ENCODE measurements around the gene RANBP3.

DNA sequence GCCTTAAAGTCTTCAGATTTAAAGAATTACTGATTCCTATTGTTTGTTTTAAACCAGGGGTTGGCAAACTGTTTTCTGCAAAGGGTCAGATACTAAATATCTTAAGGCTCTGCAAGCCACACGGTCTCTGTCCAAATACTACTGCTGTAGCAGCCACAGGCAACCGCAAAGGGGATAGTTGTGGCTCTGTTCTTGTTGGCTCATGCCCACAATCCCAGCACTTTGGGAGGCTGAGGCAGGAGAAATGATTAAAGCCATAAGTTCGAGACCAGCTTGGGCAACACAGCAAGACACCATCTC, 22.4 kb downstream of the RANBP3 start:
- TF ChIP-seq, protein P1, sequence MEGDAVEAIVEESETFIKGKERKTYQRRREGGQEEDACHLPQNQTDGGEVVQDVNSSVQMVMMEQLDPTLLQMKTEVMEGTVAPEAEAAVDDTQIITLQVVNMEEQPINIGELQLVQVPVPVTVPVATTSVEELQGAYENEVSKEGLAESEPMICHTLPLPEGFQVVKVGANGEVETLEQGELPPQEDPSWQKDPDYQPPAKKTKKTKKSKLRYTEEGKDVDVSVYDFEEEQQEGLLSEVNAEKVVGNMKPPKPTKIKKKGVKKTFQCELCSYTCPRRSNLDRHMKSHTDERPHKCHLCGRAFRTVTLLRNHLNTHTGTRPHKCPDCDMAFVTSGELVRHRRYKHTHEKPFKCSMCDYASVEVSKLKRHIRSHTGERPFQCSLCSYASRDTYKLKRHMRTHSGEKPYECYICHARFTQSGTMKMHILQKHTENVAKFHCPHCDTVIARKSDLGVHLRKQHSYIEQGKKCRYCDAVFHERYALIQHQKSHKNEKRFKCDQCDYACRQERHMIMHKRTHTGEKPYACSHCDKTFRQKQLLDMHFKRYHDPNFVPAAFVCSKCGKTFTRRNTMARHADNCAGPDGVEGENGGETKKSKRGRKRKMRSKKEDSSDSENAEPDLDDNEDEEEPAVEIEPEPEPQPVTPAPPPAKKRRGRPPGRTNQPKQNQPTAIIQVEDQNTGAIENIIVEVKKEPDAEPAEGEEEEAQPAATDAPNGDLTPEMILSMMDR (IDR thresholded peaks at IDR 0.05; ENCODE audit: low read length): no peak
- no peak for TF ChIP-seq EZH2 (IDR thresholded peaks at IDR 0.05; ENCODE audit: borderline replicate concordance, low read length)
